ENCODE measurements around the gene PIP4K2C.
"Not testable (repeated sequence)": the region's sequence is repeated elsewhere in the genome, so short reads cannot be mapped to it uniquely, and the experiment has no call there.

Gene PIP4K2C

DNA sequence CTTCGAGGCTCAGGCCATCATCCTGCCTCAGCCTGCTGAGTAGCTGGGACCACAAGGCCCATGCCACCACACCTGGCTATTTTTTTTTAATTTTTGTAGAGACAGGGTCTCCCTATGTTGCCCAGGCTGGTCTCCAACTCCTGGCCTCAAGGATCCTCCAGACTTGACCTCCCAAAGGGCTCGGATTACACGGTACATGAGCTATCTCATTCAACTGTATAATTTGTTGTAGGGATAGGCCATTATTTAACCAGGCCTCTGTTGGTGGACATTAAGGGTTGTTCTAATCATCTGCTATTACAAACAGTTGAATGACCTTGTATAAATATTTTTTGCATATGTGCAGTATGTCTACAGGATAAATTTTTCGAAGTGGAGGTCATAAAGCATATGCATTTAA is 32.1 kb upstream of the PIP4K2C start:
- TF ChIP-seq, protein P1, sequence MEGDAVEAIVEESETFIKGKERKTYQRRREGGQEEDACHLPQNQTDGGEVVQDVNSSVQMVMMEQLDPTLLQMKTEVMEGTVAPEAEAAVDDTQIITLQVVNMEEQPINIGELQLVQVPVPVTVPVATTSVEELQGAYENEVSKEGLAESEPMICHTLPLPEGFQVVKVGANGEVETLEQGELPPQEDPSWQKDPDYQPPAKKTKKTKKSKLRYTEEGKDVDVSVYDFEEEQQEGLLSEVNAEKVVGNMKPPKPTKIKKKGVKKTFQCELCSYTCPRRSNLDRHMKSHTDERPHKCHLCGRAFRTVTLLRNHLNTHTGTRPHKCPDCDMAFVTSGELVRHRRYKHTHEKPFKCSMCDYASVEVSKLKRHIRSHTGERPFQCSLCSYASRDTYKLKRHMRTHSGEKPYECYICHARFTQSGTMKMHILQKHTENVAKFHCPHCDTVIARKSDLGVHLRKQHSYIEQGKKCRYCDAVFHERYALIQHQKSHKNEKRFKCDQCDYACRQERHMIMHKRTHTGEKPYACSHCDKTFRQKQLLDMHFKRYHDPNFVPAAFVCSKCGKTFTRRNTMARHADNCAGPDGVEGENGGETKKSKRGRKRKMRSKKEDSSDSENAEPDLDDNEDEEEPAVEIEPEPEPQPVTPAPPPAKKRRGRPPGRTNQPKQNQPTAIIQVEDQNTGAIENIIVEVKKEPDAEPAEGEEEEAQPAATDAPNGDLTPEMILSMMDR (IDR thresholded peaks at IDR 0.05; ENCODE audit: borderline replicate concordance, control extremely low read depth, extremely low read depth, insufficient read depth, missing control alignments), result no peak
- in situ Hi-C loops (cut with MboI; ENCODE audit: low sequenced_read_pairs, unreplicated experiment), result no loop called here
- no peak for DNase-seq (ENCODE audit: low spot score)

DNA sequence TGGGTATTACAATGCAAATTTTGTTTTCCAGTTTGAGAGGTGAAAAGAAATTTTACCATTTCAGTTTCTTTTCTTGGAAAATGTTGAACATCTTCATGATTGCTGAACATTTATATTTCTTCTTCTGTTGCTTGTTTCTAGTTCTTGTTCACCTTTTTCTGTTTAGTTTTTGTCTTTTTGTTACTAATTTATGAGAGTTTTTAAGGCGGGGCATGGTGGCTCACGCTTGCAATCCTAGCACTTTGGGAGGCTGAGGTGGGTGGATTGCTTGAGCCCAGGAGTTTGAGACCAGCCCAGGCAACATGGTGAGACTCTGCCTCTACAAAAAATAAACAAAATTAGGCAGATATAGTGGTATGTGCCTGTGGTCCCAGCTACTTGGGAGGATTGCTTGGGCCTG is 30.5 kb upstream of the PIP4K2C start:
- in situ Hi-C loops (cut with MboI; ENCODE audit: low sequenced_read_pairs, unreplicated experiment), result no loop called here
- TF ChIP-seq, protein P1 (IDR thresholded peaks at IDR 0.05; ENCODE audit: borderline replicate concordance, control extremely low read depth, extremely low read depth, insufficient read depth, missing control alignments), result no peak
- no peak for DNase-seq (ENCODE audit: low spot score)

DNA sequence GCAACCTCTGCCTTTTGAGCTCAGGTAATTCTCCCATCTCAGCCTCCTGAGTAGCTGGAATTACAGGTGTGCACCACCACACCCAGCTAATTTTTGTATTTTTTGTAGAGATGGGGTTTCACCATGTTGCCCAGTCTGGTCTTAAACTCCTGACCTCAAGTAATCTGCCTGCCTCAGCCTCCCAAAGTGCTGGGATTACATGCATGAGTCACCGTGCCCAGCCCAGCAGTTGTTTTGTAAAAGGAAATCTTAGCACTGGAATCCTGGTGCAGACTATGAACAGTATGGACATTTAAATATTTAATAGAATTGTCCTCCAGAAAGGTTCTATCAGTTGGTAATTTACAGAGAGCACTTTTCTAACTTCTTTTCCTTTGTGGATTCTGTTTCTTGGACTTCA is 29.9 kb upstream of the PIP4K2C start:
- in situ Hi-C loops (cut with MboI; ENCODE audit: low sequenced_read_pairs, unreplicated experiment); DNase-seq (ENCODE audit: low spot score): not testable (repeated sequence)

DNA sequence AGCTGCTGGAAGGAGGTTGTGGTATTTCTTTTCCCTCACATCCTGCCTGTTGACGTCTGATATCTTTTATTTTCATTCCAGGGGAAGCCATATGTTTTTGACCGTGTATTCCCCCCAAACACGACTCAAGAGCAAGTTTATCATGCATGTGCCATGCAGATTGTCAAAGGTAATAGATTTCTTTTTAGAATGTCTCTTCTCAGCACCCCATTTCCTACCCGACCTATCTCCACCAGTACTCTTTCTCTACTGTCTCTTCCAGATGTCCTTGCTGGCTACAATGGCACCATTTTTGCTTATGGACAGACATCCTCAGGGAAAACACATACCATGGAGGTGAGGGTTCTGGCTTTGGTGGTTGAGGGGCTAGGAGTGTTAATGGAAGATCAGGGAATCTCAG is 27.6 kb upstream of the PIP4K2C start:
- in situ Hi-C loops (cut with MboI; ENCODE audit: low sequenced_read_pairs, unreplicated experiment), result no loop called here
- no peak for DNase-seq (ENCODE audit: low spot score)
- TF ChIP-seq, protein P1 (IDR thresholded peaks at IDR 0.05; ENCODE audit: borderline replicate concordance, control extremely low read depth, extremely low read depth, insufficient read depth, missing control alignments), result no peak

DNA sequence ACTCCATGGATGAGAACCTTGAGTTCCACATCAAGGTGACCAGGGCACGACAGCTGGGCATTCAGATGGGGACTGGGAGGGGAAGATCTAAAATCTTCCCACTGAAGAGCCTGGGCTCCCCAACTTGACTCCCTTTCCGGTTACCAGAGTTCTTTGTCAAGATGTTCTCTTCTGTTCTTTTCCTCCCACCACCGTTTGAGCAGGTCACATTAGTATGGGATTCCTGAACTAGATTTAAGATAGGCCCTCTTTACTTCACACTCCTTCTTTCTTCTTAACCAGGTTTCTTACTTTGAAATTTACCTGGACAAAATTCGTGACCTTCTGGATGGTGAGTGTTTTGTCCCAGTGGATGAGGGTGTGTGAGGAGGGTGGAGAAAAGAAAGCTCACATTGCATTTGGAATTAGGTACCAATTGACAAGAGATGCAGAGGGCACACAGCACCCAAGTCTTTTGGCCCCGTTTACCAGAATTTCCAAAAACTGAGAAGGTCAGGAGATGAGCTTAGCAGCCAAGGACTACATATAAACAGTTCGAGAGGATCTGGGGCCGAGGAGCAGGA is 26.7 kb upstream of the PIP4K2C start:
- in situ Hi-C loops (cut with MboI; ENCODE audit: low sequenced_read_pairs, unreplicated experiment), result no loop called here
- TF ChIP-seq, protein P1 (IDR thresholded peaks at IDR 0.05; ENCODE audit: borderline replicate concordance, control extremely low read depth, extremely low read depth, insufficient read depth, missing control alignments), result no peak
- DNase-seq (ENCODE audit: low spot score), result no peak

DNA sequence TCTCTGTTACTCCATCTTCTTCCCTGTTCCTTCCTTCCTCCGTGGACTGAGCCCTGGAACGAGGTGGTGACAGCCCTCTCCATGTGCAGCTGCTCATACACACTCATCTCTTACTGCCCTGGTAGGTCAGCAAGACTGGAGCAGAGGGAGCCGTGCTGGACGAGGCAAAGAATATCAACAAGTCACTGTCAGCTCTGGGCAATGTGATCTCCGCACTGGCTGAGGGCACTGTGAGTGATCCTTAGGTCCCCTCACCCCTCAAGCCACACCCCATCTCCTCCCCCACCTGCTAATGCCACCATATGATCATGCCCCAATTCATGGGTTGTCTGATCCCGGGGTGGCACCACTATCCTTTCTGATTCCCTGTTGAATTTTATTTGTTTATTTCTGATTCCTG is 22.2 kb upstream of the PIP4K2C start:
- in situ Hi-C loops (cut with MboI; ENCODE audit: low sequenced_read_pairs, unreplicated experiment), result no loop called here
- no peak for DNase-seq (ENCODE audit: low spot score)
- TF ChIP-seq, protein P1 (IDR thresholded peaks at IDR 0.05; ENCODE audit: borderline replicate concordance, control extremely low read depth, extremely low read depth, insufficient read depth, missing control alignments), result no peak

DNA sequence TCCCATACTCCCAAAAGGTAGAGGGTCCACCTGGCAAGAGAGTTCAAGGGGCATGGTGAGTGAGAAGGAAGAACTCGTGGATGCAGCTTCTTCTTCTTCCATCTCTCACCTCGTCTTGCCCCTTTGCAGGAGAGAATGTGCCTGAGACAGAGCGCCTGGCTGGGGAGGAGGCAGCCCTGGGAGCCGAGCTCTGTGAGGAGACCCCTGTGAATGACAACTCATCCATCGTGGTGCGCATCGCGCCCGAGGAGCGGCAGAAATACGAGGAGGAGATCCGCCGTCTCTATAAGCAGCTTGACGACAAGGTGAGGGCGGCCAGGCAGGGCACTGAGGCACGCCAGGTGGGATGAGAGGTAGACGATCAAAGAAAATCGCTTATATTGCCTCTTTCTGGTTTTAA is 21.1 kb upstream of the PIP4K2C start:
- TF ChIP-seq, protein P1 (IDR thresholded peaks at IDR 0.05; ENCODE audit: borderline replicate concordance, control extremely low read depth, extremely low read depth, insufficient read depth, missing control alignments), result no peak
- no peak for DNase-seq (ENCODE audit: low spot score)
- in situ Hi-C loops (cut with MboI; ENCODE audit: low sequenced_read_pairs, unreplicated experiment), result no loop called here

DNA sequence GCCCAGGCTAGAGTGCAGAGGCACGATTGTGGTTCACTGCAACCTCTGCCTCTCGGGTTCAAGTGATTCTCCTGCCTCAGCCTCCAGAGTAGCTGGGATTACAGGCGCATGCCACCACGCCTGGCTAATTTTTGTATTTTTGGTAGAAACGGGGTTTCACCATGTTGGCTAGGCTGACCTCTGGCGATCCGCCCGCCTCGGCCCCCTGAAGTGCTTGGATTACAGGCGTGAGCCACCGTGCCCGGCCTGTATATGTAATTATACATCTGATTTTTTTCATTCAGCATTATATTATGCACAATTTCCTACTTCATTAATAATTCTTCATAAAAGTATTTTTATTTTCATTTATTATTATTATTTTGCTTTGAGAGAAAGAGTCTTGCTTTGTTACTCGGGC is 20.6 kb upstream of the PIP4K2C start:
- in situ Hi-C loops (cut with MboI; ENCODE audit: low sequenced_read_pairs, unreplicated experiment); DNase-seq (ENCODE audit: low spot score): not testable (repeated sequence)

Data from GM13976 (cell line).